HT1080 (cell line): Measurements from ENCODE around the gene RPS6KA3. TPM values are rescaled to one million over a fixed set of nuclear protein-coding genes. Genes with fewer than 3 reads are reported as not detected.

Experiments used
- DNase-seq: peaks from one replicate; pipeline ENCODE4 v3.0.0-alpha.2; 2015; ENCODE audit warnings: low read depth
- small RNA-seq: library from RNA; depleted of rRNA; stranded (forward); fragments of <200 nt; gene quantifications from one replicate; pipeline ENCODE3, GENCODE V24; 2014
- total RNA-seq: library from RNA; depleted of rRNA; stranded (reverse); fragments of >200 nt; shearing (Covaris generic); gene quantifications from 2 replicates; pipeline ENCODE4 v1.2.3, GENCODE V29; 2014; rRNA removed

RPS6KA3 gene
- total RNA-seq, 1 experiment from 2014 or later, result 24.4 TPM

DNA sequence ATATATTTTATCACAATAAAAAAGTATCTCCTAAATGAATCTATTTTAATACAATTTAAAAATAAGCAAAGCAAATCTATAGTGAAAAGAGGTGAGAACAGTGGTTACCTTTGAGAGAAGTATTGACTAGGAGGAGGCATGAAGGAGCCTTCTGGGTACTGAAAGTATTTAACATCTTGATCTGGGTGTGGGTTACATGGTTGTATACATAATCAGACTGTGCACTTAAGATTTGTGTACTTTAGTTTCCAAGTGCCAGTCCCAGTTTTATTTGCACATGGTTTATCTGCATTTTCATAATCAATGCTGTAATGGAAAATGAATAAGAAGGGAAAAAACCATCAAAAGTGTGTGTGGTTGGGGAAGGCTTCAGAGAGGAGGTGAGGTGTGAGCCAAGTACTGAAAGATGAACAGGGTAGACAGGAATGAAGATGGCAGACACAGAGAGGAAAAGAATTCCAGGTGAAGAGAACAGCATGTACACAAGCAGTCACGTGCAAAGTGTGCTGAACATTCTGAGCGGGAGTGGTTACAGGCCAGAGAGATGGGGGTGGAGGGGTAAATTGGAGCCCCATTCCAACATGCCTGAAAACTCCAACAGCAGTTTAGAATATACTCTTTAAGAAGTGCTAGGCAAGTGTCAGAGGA, 164.7 kb downstream of the RPS6KA3 start:
- no peak for DNase-seq

Small RNA genes within 50 kb of the gene (small RNA-seq; reads per million reads assigned to genes)
- gene RF00493, result 9.6 reads per million, percentile 91 among the genes with 10 or more reads in this experiment
- gene RF00494, result not detected

Other genes starting within 250 kb of the RPS6KA3 start
- gene MAP7D2, start 150.0 kb downstream of the RPS6KA3 start, total RNA-seq, result 0.07 TPM in 1 of 2 replicates, not detected in the other
- gene EIF1AX, start 125.1 kb downstream of the RPS6KA3 start, total RNA-seq, result 47.3 and 57.4 TPM in 2 replicates